ENCODE measurements around the gene PTTG1. TPM values are rescaled to one million over a fixed set of nuclear protein-coding genes. Genes with fewer than 3 reads are reported as not detected.

Gene PTTG1
- total and polyA plus RNA-seq, 2 donors (not counting 1 experiment from before 2014, with no cell fraction given): 8.1 to 15.4 TPM

- Histone ChIP-seq H3K9me3 (ENCODE audit: control extremely low read depth in 1 of 3, control insufficient read depth in 2 of 3, insufficient read depth in 1 of 3, low read length in 2 of 3) (peaks cover 0 to 5% (median 4%) of the 10 kb centered on the region in 3 donors), H3K4me1 (ENCODE audit: control insufficient read depth in 2 of 2, insufficient read depth in 2 of 2, low read length in 2 of 2) (no peaks in the 10 kb centered on the region), H3K79me2 (ENCODE audit: control insufficient read depth, insufficient read depth, low read length) (no peaks in the 10 kb centered on the region), H3K4me3 (ENCODE audit: control extremely low read depth in 1 of 5, extremely low read depth in 1 of 5, insufficient read depth in 1 of 5, low read depth in 2 of 5, low read length in 4 of 5) (no peak overlapping the region), H4K20me1 (ENCODE audit: control insufficient read depth, insufficient read depth, low read length, poor library complexity, severe bottlenecking) (no peaks in the 10 kb centered on the region), H2AFZ (ENCODE audit: insufficient read depth, low read depth, low read length, poor library complexity, severe bottlenecking) (no peak overlapping the region), H3K27me3 (replicated peaks in 1 of 4; ENCODE audit: control extremely low read depth in 1 of 4, control insufficient read depth in 3 of 4, insufficient read depth in 4 of 4, low read length in 3 of 4) (no peaks in the 10 kb centered on the region), H3K36me3 (replicated peaks in 1 of 2; ENCODE audit: control extremely low read depth in 1 of 2, control insufficient read depth in 1 of 2, extremely low read depth in 1 of 2, insufficient read depth in 2 of 2, low read length in 1 of 2) (no peaks in the 10 kb centered on the region), H3K27ac (ENCODE audit: low read length in 2 of 2) (no peak overlapping the region), H3K4me2 (replicated peaks; ENCODE audit: low read depth, low read length, poor library complexity, severe bottlenecking) (no peak overlapping the region), H3K9ac (ENCODE audit: low read length) (no peak overlapping the region)
- Mint-ChIP-seq H3K27me3 (no peaks in the 10 kb centered on the region), H3K27ac (no peak overlapping the region), H3K9me3 (ENCODE audit: insufficient read depth) (peaks cover 11% of the 10 kb centered on the region), H3K4me1 (no peaks in the 10 kb centered on the region), H3K4me3 (no peak overlapping the region)
- whole genome bisulfite sequencing (ENCODE audit: insufficient coverage): no CpG with 5 or more reads among the region's 8 CpGs
- DNase-seq (peak; percentile 27), ATAC-seq (ENCODE audit: low read depth) (no peak)
- intact Hi-C loops (cut with micrococcal nuclease): loop anchor here (1.0 kb wide), 2 partner anchors 311 to 369 kb away; no protein-coding TSS in a partner anchor
- TF ChIP-seq EZH2 (IDR thresholded peaks at IDR 0.05; ENCODE audit: borderline replicate concordance, insufficient read depth, low read depth, low read length, poor library complexity, severe bottlenecking) (no peak), CTCF (IDR thresholded peaks at IDR 0.05) (peak; percentile 58)
- POLR2A ChIA-PET: no interaction called here
- CTCF ChIA-PET: interaction anchor here (0.6 to 3.7 kb wide), 17 partner anchors 12 to 1129 kb away, joined by 3 to 21 read pairs (median 4); partner anchors contain the start of gene SLU7
Observed at GRCh38 chr5:160390787-160391696, 30.6 kb upstream of the PTTG1 start.

GRCh38 chr5:160395111-160395510 is 26.5 kb upstream of the PTTG1 start:
- H3K9ac ChIP-seq (ENCODE audit: low read length): no peak overlapping the region
- no peak overlapping the region for H3K27ac Mint-ChIP-seq
- WGBS (ENCODE audit: insufficient coverage): 93% methylated on average over 3 of the region's 7 CpGs
- DNase-seq (no peak), ATAC-seq (ENCODE audit: low read depth) (no peak)
- no peak overlapping the region for H2AFZ ChIP-seq (ENCODE audit: insufficient read depth, low read depth, low read length, poor library complexity, severe bottlenecking)
- H3K36me3 ChIP-seq (replicated peaks in 1 of 2; ENCODE audit: control extremely low read depth in 1 of 2, control insufficient read depth in 1 of 2, extremely low read depth in 1 of 2, insufficient read depth in 2 of 2, low read length in 1 of 2): no peaks in the 10 kb centered on the region
- no peaks in the 10 kb centered on the region for H3K27me3 ChIP-seq (replicated peaks in 1 of 4; ENCODE audit: control extremely low read depth in 1 of 4, control insufficient read depth in 3 of 4, insufficient read depth in 4 of 4, low read length in 3 of 4)
- ChIA-PET CTCF (interaction anchor here (1.5 kb wide), 1 partner anchor 15 kb away, joined by 3 read pairs; no protein-coding TSS in a partner anchor), POLR2A (no interaction called here)
- peaks cover 4 to 7% of the 10 kb centered on the region in 2 donors for H3K4me1 ChIP-seq (ENCODE audit: control insufficient read depth in 2 of 2, insufficient read depth in 2 of 2, low read length in 2 of 2)
- no peaks in the 10 kb centered on the region for H3K9me3 Mint-ChIP-seq (ENCODE audit: insufficient read depth)
- H3K4me3 Mint-ChIP-seq: no peak overlapping the region
- H3K9me3 ChIP-seq (ENCODE audit: control extremely low read depth in 1 of 3, control insufficient read depth in 2 of 3, insufficient read depth in 1 of 3, low read length in 2 of 3): no peaks in the 10 kb centered on the region
- TF ChIP-seq CTCF (IDR thresholded peaks at IDR 0.05): no peak
- TF ChIP-seq EZH2 (IDR thresholded peaks at IDR 0.05; ENCODE audit: borderline replicate concordance, insufficient read depth, low read depth, low read length, poor library complexity, severe bottlenecking): no peak
- H3K4me2 ChIP-seq (replicated peaks; ENCODE audit: low read depth, low read length, poor library complexity, severe bottlenecking): no peak overlapping the region
- no peak overlapping the region for H3K27ac ChIP-seq (ENCODE audit: low read length in 2 of 2)
- H3K27me3 Mint-ChIP-seq: no peaks in the 10 kb centered on the region
- peaks cover 13% of the 10 kb centered on the region for H3K4me1 Mint-ChIP-seq
- intact Hi-C loops (cut with micrococcal nuclease): no loop called here
- H4K20me1 ChIP-seq (ENCODE audit: control insufficient read depth, insufficient read depth, low read length, poor library complexity, severe bottlenecking): no peaks in the 10 kb centered on the region
- no peaks in the 10 kb centered on the region for H3K79me2 ChIP-seq (ENCODE audit: control insufficient read depth, insufficient read depth, low read length)
- H3K4me3 ChIP-seq (ENCODE audit: control extremely low read depth in 1 of 5, extremely low read depth in 1 of 5, insufficient read depth in 1 of 5, low read depth in 2 of 5, low read length in 4 of 5): no peak overlapping the region

Data from B cell (primary cell).